HEK293 (cell line): Measurements from ENCODE around the gene SRF.

Source experiments
- HOXA7 ChIP-seq: sonication (generic); formaldehyde crosslinking; IDR thresholded peaks from 2 replicates; pipeline ENCODE4 v1.8.1; 2022; ENCODE audit warnings: missing genetic modification reagents, borderline replicate concordance
- KLF10 ChIP-seq: fragments of 450-650 bp; IDR thresholded peaks from 2 replicates; pipeline ENCODE4 v1.5.1; 2018; ENCODE audit warnings: missing biosample characterization, mild to moderate bottlenecking, missing genetic modification characterization
- OSR2 ChIP-seq: fragments of 450-650 bp; formaldehyde crosslinking; IDR thresholded peaks from 2 replicates; pipeline ENCODE4 v1.5.1; 2016; ENCODE audit warnings: missing biosample characterization, missing genetic modification characterization
- RBAK ChIP-seq: fragments of 450-650 bp; formaldehyde crosslinking; IDR thresholded peaks from 2 replicates; pipeline ENCODE4 v1.5.1; 2016; ENCODE audit warnings: missing biosample characterization, missing genetic modification characterization
- SALL2 ChIP-seq: fragments of 450-650 bp; formaldehyde crosslinking; IDR thresholded peaks from 2 replicates; pipeline ENCODE4 v1.5.0; 2017; ENCODE audit warnings: missing biosample characterization, mild to moderate bottlenecking, missing genetic modification characterization, borderline replicate concordance
- TCF7L2 ChIP-seq: IDR thresholded peaks from 2 replicates; pipeline ENCODE4 v1.6.1; 2011; ENCODE audit warnings: low read depth, mild to moderate bottlenecking, inconsistent platforms, low read length, moderate library complexity, borderline replicate concordance
- ZNF157 ChIP-seq: fragments of 450-650 bp; formaldehyde crosslinking; IDR thresholded peaks from 2 replicates; pipeline ENCODE4 v1.5.1; 2016; ENCODE audit warnings: missing biosample characterization, missing genetic modification characterization
- ZNF169 ChIP-seq: fragments of 450-650 bp; formaldehyde crosslinking; IDR thresholded peaks from 2 replicates; pipeline ENCODE4 v1.5.1; 2016; ENCODE audit warnings: missing biosample characterization, missing genetic modification characterization
- ZNF324 ChIP-seq: fragments of 450-650 bp; formaldehyde crosslinking; IDR thresholded peaks from 2 replicates; pipeline ENCODE4 v1.5.1; 2016; ENCODE audit warnings: missing biosample characterization, missing genetic modification characterization
- ZNF335 ChIP-seq: fragments of 450-650 bp; formaldehyde crosslinking; conservative IDR thresholded peaks from 2 replicates; pipeline ENCODE4 v1.5.1; 2016; ENCODE audit warnings: missing biosample characterization, missing genetic modification characterization
- ZNF366 ChIP-seq: fragments of 450-650 bp; formaldehyde crosslinking; conservative IDR thresholded peaks from 2 replicates; pipeline ENCODE4 v1.5.1; 2016; ENCODE audit warnings: missing biosample characterization, missing genetic modification characterization
- ZNF37A ChIP-seq: fragments of 450-650 bp; IDR thresholded peaks from 2 replicates; pipeline ENCODE4 v1.5.1; 2018; ENCODE audit warnings: missing biosample characterization, missing genetic modification characterization
- ZNF530 ChIP-seq: fragments of 450-650 bp; formaldehyde crosslinking; IDR thresholded peaks from 2 replicates; pipeline ENCODE4 v1.5.1; 2016; ENCODE audit warnings: low read depth, missing biosample characterization, missing genetic modification characterization
- ZNF548 ChIP-seq: fragments of 450-650 bp; formaldehyde crosslinking; IDR thresholded peaks from 2 replicates; pipeline ENCODE4 v1.5.1; 2016; ENCODE audit warnings: missing biosample characterization, missing genetic modification characterization
- ZNF596 ChIP-seq: fragments of 450-650 bp; IDR thresholded peaks from 2 replicates; pipeline ENCODE4 v1.5.0; 2018; ENCODE audit warnings: missing biosample characterization, mild to moderate bottlenecking, missing genetic modification characterization, moderate library complexity
- ZNF624 ChIP-seq: fragments of 450-650 bp; formaldehyde crosslinking; IDR thresholded peaks from 2 replicates; pipeline ENCODE4 v1.5.1; 2017; ENCODE audit warnings: missing biosample characterization, missing genetic modification characterization
- ZNF654 ChIP-seq: fragments of 450-650 bp; formaldehyde crosslinking; IDR thresholded peaks from 2 replicates; pipeline ENCODE4 v1.5.1; 2016; ENCODE audit warnings: low read depth, missing biosample characterization, missing genetic modification characterization
- ZNF658 ChIP-seq: fragments of 450-650 bp; formaldehyde crosslinking; IDR thresholded peaks from 2 replicates; pipeline ENCODE4; 2016; ENCODE audit warnings: missing biosample characterization, missing genetic modification characterization
- ZNF660 ChIP-seq: fragments of 450-650 bp; IDR thresholded peaks from 2 replicates; pipeline ENCODE4 v1.5.1; 2018; ENCODE audit warnings: missing biosample characterization, mild to moderate bottlenecking, missing genetic modification characterization
- ZNF701 ChIP-seq: fragments of 450-650 bp; formaldehyde crosslinking; IDR thresholded peaks from 2 replicates; pipeline ENCODE4 v1.5.1; 2016; ENCODE audit warnings: missing biosample characterization, missing genetic modification characterization
- ZNF707 ChIP-seq: fragments of 450-650 bp; formaldehyde crosslinking; IDR thresholded peaks from 2 replicates; pipeline ENCODE4 v1.5.1; 2016; ENCODE audit warnings: missing biosample characterization, missing genetic modification characterization
- ZNF837 ChIP-seq: fragments of 450-650 bp; formaldehyde crosslinking; IDR thresholded peaks from 2 replicates; pipeline ENCODE4 v1.5.1; 2016; ENCODE audit warnings: missing biosample characterization, missing genetic modification characterization
- ZSCAN30 ChIP-seq: fragments of 450-650 bp; IDR thresholded peaks from 2 replicates; pipeline ENCODE4 v1.5.1; 2018; ENCODE audit warnings: missing biosample characterization, mild to moderate bottlenecking, missing genetic modification characterization, moderate library complexity
- TF ChIP-seq, protein P1 (sequence below): sonication (generic); formaldehyde crosslinking; IDR thresholded peaks from 2 replicates; pipeline ENCODE4 v1.8.1; 2022; ENCODE audit warnings: mild to moderate bottlenecking, moderate library complexity, missing genetic modification reagents
- TF ChIP-seq, protein P2 (sequence below): fragments of 450-650 bp; formaldehyde crosslinking; IDR thresholded peaks from 2 replicates; pipeline ENCODE4 v1.5.1; 2016; ENCODE audit warnings: missing biosample characterization, missing genetic modification characterization
- TF ChIP-seq, protein P3 (sequence below): fragments of 450-650 bp; formaldehyde crosslinking; IDR thresholded peaks from 2 replicates; pipeline ENCODE4 v1.5.1; 2016; ENCODE audit warnings: missing biosample characterization, missing genetic modification characterization
- TF ChIP-seq, protein P4 (sequence below): fragments of 450-650 bp; formaldehyde crosslinking; IDR thresholded peaks from 2 replicates; pipeline ENCODE4 v1.5.1; 2016; ENCODE audit warnings: missing biosample characterization, missing genetic modification characterization
- TF ChIP-seq, protein P5 (sequence below): fragments of 450-650 bp; formaldehyde crosslinking; conservative IDR thresholded peaks from 2 replicates; pipeline ENCODE4 v1.5.1; 2016; ENCODE audit warnings: low read depth, missing biosample characterization, missing genetic modification characterization
- TF ChIP-seq, protein P6 (sequence below): fragments of 450-650 bp; formaldehyde crosslinking; IDR thresholded peaks from 2 replicates; pipeline ENCODE4 v1.5.1; 2017; ENCODE audit warnings: missing biosample characterization, missing genetic modification characterization

The SRF gene

DNA sequence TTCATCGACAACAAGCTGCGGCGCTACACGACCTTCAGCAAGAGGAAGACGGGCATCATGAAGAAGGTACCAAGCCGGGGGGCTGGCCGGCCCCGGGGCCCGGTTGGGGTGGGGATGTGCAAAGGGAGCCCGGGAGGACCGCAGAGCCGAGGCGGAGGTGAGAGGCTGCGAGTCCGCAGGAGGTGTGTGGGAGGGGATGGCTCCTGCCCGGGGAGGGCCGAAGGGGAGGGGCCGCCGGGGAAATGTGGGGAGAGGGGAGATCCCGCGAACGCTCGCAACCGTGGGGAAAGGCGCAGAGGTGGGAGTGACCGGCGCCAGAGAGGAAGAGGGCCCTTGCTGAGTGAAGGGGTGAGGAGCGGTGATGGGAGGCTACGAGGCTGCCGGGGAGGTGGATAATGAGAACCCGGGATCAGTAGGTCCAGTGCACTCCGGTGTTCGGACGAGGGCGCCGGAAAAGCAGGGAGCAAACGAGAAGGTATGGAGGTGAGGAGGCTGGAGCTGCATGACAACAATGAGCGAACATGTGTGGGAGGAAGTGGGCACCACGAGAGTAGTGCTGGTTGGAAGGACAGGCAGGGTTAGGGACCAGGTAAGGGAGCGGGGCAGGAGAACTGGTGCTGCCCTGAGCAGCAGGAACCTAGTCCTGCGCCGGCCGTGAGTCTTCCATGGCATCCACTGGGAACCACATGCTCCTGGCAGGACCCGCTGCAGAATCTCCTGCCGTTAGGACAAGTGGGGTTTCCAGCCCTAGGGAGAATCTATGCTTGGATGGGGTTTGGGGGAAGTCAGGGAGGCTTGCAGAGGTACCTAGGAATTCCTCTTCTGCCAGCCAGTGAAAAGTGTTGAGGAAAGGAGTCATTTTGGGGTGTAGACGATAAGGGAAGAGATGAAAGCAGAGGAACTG is 1.3 kb downstream of the SRF start (continued):
- TF ChIP-seq, protein P1, sequence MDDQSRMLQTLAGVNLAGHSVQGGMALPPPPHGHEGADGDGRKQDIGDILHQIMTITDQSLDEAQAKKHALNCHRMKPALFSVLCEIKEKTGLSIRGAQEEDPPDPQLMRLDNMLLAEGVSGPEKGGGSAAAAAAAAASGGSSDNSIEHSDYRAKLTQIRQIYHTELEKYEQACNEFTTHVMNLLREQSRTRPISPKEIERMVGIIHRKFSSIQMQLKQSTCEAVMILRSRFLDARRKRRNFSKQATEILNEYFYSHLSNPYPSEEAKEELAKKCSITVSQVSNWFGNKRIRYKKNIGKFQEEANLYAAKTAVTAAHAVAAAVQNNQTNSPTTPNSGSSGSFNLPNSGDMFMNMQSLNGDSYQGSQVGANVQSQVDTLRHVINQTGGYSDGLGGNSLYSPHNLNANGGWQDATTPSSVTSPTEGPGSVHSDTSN (CRISPR knock-in tag) = no peak
- TF ChIP-seq ZSCAN30 (tag by site-specific recombination) (peak; percentile 69), ZNF658 (tag by site-specific recombination) (no peak), ZNF548 (tag by site-specific recombination) (no peak), ZNF366 (tag by site-specific recombination) (peak; percentile 86), RBAK (tag by site-specific recombination) (no peak), OSR2 (tag by site-specific recombination) (no peak), ZNF707 (no peak), ZNF37A (tag by site-specific recombination) (no peak), TCF7L2 (no peak), SALL2 (tag by site-specific recombination) (no peak), ZNF169 (no peak), KLF10 (tag by site-specific recombination) (no peak; the same call in 1 of the 2 replicates), ZNF624 (no peak), HOXA7 (no peak), ZNF157 (tag by site-specific recombination) (no peak), ZNF654 (tag by site-specific recombination) (no peak), ZNF660 (no peak), ZNF837 (tag by site-specific recombination) (no peak), ZNF701 (no peak), ZNF530 (tag by site-specific recombination) (no peak), ZNF596 (tag by site-specific recombination) (no peak), ZNF335 (peak; percentile 97), ZNF324 (tag by site-specific recombination) (no peak)
- TF ChIP-seq, protein P2, sequence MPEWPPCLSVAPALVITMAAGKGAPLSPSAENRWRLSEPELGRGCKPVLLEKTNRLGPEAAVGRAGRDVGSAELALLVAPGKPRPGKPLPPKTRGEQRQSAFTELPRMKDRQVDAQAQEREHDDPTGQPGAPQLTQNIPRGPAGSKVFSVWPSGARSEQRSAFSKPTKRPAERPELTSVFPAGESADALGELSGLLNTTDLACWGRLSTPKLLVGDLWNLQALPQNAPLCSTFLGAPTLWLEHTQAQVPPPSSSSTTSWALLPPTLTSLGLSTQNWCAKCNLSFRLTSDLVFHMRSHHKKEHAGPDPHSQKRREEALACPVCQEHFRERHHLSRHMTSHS (tag by site-specific recombination) = no peak
- TF ChIP-seq, protein P3, sequence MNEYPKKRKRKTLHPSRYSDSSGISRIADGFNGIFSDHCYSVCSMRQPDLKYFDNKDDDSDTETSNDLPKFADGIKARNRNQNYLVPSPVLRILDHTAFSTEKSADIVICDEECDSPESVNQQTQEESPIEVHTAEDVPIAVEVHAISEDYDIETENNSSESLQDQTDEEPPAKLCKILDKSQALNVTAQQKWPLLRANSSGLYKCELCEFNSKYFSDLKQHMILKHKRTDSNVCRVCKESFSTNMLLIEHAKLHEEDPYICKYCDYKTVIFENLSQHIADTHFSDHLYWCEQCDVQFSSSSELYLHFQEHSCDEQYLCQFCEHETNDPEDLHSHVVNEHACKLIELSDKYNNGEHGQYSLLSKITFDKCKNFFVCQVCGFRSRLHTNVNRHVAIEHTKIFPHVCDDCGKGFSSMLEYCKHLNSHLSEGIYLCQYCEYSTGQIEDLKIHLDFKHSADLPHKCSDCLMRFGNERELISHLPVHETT (tag by site-specific recombination) = no peak
- TF ChIP-seq, protein P4, sequence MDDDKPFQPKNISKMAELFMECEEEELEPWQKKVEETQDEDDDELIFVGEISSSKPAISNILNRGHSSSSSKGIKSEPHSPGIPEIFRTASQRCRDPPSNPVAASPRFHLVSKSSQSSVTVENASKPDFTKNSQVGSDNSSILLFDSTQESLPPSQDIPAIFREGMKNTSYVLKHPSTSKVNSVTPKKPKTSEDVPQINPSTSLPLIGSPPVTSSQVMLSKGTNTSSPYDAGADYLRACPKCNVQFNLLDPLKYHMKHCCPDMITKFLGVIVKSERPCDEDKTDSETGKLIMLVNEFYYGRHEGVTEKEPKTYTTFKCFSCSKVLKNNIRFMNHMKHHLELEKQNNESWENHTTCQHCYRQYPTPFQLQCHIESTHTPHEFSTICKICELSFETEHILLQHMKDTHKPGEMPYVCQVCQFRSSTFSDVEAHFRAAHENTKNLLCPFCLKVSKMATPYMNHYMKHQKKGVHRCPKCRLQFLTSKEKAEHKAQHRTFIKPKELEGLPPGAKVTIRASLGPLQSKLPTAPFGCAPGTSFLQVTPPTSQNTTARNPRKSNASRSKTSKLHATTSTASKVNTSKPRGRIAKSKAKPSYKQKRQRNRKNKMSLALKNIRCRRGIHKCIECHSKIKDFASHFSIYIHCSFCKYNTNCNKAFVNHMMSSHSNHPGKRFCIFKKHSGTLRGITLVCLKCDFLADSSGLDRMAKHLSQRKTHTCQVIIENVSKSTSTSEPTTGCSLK (tag by site-specific recombination) = no peak
- TF ChIP-seq, protein P5, sequence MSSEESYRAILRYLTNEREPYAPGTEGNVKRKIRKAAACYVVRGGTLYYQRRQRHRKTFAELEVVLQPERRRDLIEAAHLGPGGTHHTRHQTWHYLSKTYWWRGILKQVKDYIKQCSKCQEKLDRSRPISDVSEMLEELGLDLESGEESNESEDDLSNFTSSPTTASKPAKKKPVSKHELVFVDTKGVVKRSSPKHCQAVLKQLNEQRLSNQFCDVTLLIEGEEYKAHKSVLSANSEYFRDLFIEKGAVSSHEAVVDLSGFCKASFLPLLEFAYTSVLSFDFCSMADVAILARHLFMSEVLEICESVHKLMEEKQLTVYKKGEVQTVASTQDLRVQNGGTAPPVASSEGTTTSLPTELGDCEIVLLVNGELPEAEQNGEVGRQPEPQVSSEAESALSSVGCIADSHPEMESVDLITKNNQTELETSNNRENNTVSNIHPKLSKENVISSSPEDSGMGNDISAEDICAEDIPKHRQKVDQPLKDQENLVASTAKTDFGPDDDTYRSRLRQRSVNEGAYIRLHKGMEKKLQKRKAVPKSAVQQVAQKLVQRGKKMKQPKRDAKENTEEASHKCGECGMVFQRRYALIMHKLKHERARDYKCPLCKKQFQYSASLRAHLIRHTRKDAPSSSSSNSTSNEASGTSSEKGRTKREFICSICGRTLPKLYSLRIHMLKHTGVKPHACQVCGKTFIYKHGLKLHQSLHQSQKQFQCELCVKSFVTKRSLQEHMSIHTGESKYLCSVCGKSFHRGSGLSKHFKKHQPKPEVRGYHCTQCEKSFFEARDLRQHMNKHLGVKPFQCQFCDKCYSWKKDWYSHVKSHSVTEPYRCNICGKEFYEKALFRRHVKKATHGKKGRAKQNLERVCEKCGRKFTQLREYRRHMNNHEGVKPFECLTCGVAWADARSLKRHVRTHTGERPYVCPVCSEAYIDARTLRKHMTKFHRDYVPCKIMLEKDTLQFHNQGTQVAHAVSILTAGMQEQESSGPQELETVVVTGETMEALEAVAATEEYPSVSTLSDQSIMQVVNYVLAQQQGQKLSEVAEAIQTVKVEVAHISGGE (tag by site-specific recombination) = peak; percentile 57
- TF ChIP-seq, protein P6, sequence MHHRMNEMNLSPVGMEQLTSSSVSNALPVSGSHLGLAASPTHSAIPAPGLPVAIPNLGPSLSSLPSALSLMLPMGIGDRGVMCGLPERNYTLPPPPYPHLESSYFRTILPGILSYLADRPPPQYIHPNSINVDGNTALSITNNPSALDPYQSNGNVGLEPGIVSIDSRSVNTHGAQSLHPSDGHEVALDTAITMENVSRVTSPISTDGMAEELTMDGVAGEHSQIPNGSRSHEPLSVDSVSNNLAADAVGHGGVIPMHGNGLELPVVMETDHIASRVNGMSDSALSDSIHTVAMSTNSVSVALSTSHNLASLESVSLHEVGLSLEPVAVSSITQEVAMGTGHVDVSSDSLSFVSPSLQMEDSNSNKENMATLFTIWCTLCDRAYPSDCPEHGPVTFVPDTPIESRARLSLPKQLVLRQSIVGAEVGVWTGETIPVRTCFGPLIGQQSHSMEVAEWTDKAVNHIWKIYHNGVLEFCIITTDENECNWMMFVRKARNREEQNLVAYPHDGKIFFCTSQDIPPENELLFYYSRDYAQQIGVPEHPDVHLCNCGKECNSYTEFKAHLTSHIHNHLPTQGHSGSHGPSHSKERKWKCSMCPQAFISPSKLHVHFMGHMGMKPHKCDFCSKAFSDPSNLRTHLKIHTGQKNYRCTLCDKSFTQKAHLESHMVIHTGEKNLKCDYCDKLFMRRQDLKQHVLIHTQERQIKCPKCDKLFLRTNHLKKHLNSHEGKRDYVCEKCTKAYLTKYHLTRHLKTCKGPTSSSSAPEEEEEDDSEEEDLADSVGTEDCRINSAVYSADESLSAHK (tag by site-specific recombination) = no peak
